PC-9 (cell line): ENCODE results near the gene CASTOR2. TPM values are rescaled to one million over a fixed set of nuclear protein-coding genes. Genes with fewer than 3 reads are reported as not detected.
"Not testable (repeated sequence)": the region's sequence is repeated elsewhere in the genome, so short reads cannot be mapped to it uniquely, and the experiment has no call there.

Experiments used
- BruUV-seq: library from RNA; stranded (reverse); fragments of 400-500 nt; replicated peaks from 2 replicates; lab custom pipeline; 2021; lab: Mats Ljungman, UMichigan
- CTCF ChIA-PET: fragments of 300-600 bp; sonication (Branson Sonifier 250); formaldehyde crosslinking; loops from one replicate; lab custom pipeline; 2022; ENCODE audit warnings: antibody characterized with exemption; lab: Charles Lee
- POLR2A ChIA-PET: fragments of 300-600 bp; sonication (Branson Sonifier 250); formaldehyde crosslinking; loops from one replicate; lab custom pipeline; 2022; ENCODE audit warnings: antibody characterized with exemption; ENCODE audit not compliant: unreplicated experiment; lab: Charles Lee
- DNase-seq, 2 experiments: peaks; one replicate each; pipeline versions ENCODE4 v3.0.0 to v3.0.0-alpha.2; 2015 to 2022; ENCODE audit warnings: mixed read lengths in 1 of 2
- H2AFZ ChIP-seq: fragments of 200-600 bp; sonication (generic); 2 replicates; pipeline ENCODE4 v1.8.1; 2017; ENCODE audit warnings: antibody characterized with exemption
- H3F3A ChIP-seq: fragments of 200-600 bp; sonication (generic); 2 replicates; pipeline ENCODE4 v1.8.1; 2017; ENCODE audit warnings: antibody characterized with exemption, mild to moderate bottlenecking, low read depth; ENCODE audit not compliant: insufficient read depth
- H3K27ac ChIP-seq: fragments of 200-600 bp; sonication (generic); 2 replicates; pipeline ENCODE4 v1.6.1; 2016; ENCODE audit warnings: mixed run types
- H3K27me3 ChIP-seq: fragments of 200-600 bp; sonication (generic); 2 replicates; pipeline ENCODE4 v1.6.1; 2016; ENCODE audit warnings: low read depth, mixed run types; ENCODE audit not compliant: insufficient read depth
- H3K36me3 ChIP-seq: fragments of 200-600 bp; sonication (generic); 2 replicates; pipeline ENCODE4 v1.6.1; 2016; ENCODE audit warnings: low read depth, mixed run types
- H3K4me1 ChIP-seq: fragments of 200-600 bp; sonication (generic); replicated peaks from 2 replicates; pipeline ENCODE4 v1.6.1; 2016; ENCODE audit warnings: mixed run types; ENCODE audit not compliant: insufficient read depth
- H3K4me2 ChIP-seq: fragments of 200-600 bp; sonication (generic); 2 replicates; pipeline ENCODE4 v1.6.1; 2017; ENCODE audit warnings: mixed run types
- H3K4me3 ChIP-seq: fragments of 200-600 bp; sonication (generic); 2 replicates; pipeline ENCODE4 v1.6.1; 2016; ENCODE audit warnings: mixed run types
- H3K79me2 ChIP-seq: fragments of 200-600 bp; sonication (generic); 2 replicates; pipeline ENCODE4 v1.6.1; 2017; ENCODE audit warnings: low read depth, mixed run types
- H3K9me2 ChIP-seq: fragments of 200-600 bp; sonication (generic); 2 replicates; pipeline ENCODE4 v1.8.1; 2017; ENCODE audit warnings: mild to moderate bottlenecking; ENCODE audit not compliant: insufficient read depth
- H3K9me3 ChIP-seq: fragments of 200-600 bp; sonication (generic); 2 replicates; pipeline ENCODE4 v1.8.1; 2016; ENCODE audit warnings: low read depth; ENCODE audit not compliant: insufficient read depth
- H4K20me1 ChIP-seq: fragments of 200-600 bp; sonication (generic); 2 replicates; pipeline ENCODE4 v1.8.1; 2017; ENCODE audit not compliant: insufficient read depth
- intact Hi-C: fragments of 100-400 bp; cut with micrococcal nuclease; formaldehyde crosslinking; loops from one replicate; pipeline ENCODE4 v1.10.0; 2022; ENCODE audit not compliant: unreplicated experiment
- total RNA-seq: library from RNA; stranded (reverse); gene quantifications from 2 replicates; pipeline ENCODE4 v1.2.3, GENCODE V29; 2021

Gene CASTOR2
- total RNA-seq, 1 experiment from 2014 or later = 49.1 TPM

GRCh38 chr7:74941302-74942069 is 23.0 kb upstream of the CASTOR2 start:
- H3F3A ChIP-seq, CTCF ChIA-PET, H3K36me3 ChIP-seq, H3K27ac ChIP-seq, H2AFZ ChIP-seq, H3K27me3 ChIP-seq, intact Hi-C loops, BruUV-seq, H4K20me1 ChIP-seq, H3K9me3 ChIP-seq, H3K79me2 ChIP-seq, H3K4me1 ChIP-seq, H3K4me3 ChIP-seq, POLR2A ChIA-PET, H3K4me2 ChIP-seq, DNase-seq, H3K9me2 ChIP-seq: not testable (repeated sequence)

GRCh38 chr7:74943923-74944322 is 20.6 kb upstream of the CASTOR2 start:
- H3K4me3 ChIP-seq, DNase-seq, CTCF ChIA-PET, H3K36me3 ChIP-seq, H4K20me1 ChIP-seq, POLR2A ChIA-PET, H2AFZ ChIP-seq, intact Hi-C loops, H3K27ac ChIP-seq, H3K9me3 ChIP-seq, H3F3A ChIP-seq, H3K9me2 ChIP-seq, H3K79me2 ChIP-seq, H3K4me1 ChIP-seq, H3K4me2 ChIP-seq, H3K27me3 ChIP-seq, BruUV-seq: not testable (repeated sequence)

DNA sequence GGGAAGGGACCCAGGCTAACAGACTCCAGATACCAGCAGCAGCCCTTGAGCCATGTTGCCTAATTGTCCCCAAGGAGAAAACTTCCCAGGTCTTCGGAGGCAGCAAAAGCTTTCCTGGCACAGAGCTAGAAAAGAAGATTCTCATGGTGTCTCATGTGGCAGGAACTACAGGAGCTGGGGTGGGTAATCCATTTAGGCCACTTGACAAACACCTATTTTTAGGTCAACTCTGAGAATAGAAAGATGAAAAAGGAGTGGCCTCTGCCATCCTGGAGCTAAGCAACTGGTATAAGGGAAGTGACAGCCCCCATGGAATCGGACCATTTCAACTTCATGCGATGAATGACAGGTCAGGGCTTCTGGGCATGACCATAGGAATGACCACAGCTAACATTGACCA is 16.8 kb upstream of the CASTOR2 start:
- H3K4me3 ChIP-seq, H3K9me3 ChIP-seq, CTCF ChIA-PET, H3K4me2 ChIP-seq, H3K27me3 ChIP-seq, H3K4me1 ChIP-seq, H4K20me1 ChIP-seq, POLR2A ChIA-PET, intact Hi-C loops, H3F3A ChIP-seq, DNase-seq, BruUV-seq, H3K27ac ChIP-seq, H3K79me2 ChIP-seq, H2AFZ ChIP-seq, H3K36me3 ChIP-seq, H3K9me2 ChIP-seq: not testable (repeated sequence)

GRCh38 chr7:74953774-74954173 is 10.7 kb upstream of the CASTOR2 start:
- H3K9me3 ChIP-seq, H2AFZ ChIP-seq, H3K79me2 ChIP-seq, H3K36me3 ChIP-seq, CTCF ChIA-PET, POLR2A ChIA-PET, H3K27me3 ChIP-seq, intact Hi-C loops, DNase-seq, H4K20me1 ChIP-seq, H3F3A ChIP-seq, H3K4me1 ChIP-seq, BruUV-seq, H3K4me2 ChIP-seq, H3K27ac ChIP-seq, H3K9me2 ChIP-seq, H3K4me3 ChIP-seq: not testable (repeated sequence)

GRCh38 chr7:74958328-74958727 is 6.2 kb upstream of the CASTOR2 start:
- H3K9me2 ChIP-seq, H2AFZ ChIP-seq, H3F3A ChIP-seq, DNase-seq, H3K27me3 ChIP-seq, H3K4me1 ChIP-seq, CTCF ChIA-PET, H3K79me2 ChIP-seq, BruUV-seq, H3K9me3 ChIP-seq, H4K20me1 ChIP-seq, H3K4me2 ChIP-seq, H3K27ac ChIP-seq, H3K4me3 ChIP-seq, H3K36me3 ChIP-seq, POLR2A ChIA-PET, intact Hi-C loops: not testable (repeated sequence)

- H3K79me2 ChIP-seq, H2AFZ ChIP-seq, H3K4me1 ChIP-seq, H3K9me3 ChIP-seq, intact Hi-C loops, H3F3A ChIP-seq, DNase-seq, H4K20me1 ChIP-seq, H3K9me2 ChIP-seq, H3K4me3 ChIP-seq, CTCF ChIA-PET, H3K36me3 ChIP-seq, POLR2A ChIA-PET, H3K27ac ChIP-seq, H3K27me3 ChIP-seq, BruUV-seq: not testable (repeated sequence)
- H3K4me2 ChIP-seq = peak overlapping the region; percentile 34; the same call in 1 of the 2 replicates
Measured at GRCh38 chr7:74963704-74964510, 598 bp upstream of the CASTOR2 start.

GRCh38 chr7:74966208-74966854 is 1.8 kb downstream of the CASTOR2 start:
- H3K79me2 ChIP-seq, intact Hi-C loops, H3K4me1 ChIP-seq, DNase-seq, H3K9me2 ChIP-seq, CTCF ChIA-PET, H3K27ac ChIP-seq, H3K4me3 ChIP-seq, H2AFZ ChIP-seq, H3K36me3 ChIP-seq, H3F3A ChIP-seq, H3K27me3 ChIP-seq, POLR2A ChIA-PET, BruUV-seq, H3K9me3 ChIP-seq, H4K20me1 ChIP-seq: not testable (repeated sequence)
- H3K4me2 ChIP-seq = peak overlapping the region; percentile 50; the same call in 1 of the 2 replicates
